Ovary (tissue), 3 donors: Measurements from ENCODE around the gene ARHGEF26.

ENCODE experiments used
- EP300 ChIP-seq: sonication (generic); formaldehyde crosslinking; IDR thresholded peaks from one replicate; pipeline ENCODE4 v1.6.1; 2017; ENCODE audit warnings: antibody characterized with exemption
- POLR2A ChIP-seq: fragments of 450-650 bp; IDR thresholded peaks from one replicate; pipeline ENCODE4 v1.6.1; 2017; ENCODE audit warnings: antibody characterized with exemption, mild to moderate bottlenecking, moderate library complexity
- TF ChIP-seq, protein P1 (sequence below), 3 donors: fragments of 450-650 bp in 2 of 3; fragments of 200-600 bp in 1 of 3; IDR thresholded peaks; one replicate each; pipeline versions ENCODE4 v1.5.1 to v1.8.0; 2016 to 2022; ENCODE audit warnings: antibody characterized with exemption in 3 of 3, mild to moderate bottlenecking in 1 of 3
- donor health status: DM: no; HTN: no; CAD: no.

DNA sequence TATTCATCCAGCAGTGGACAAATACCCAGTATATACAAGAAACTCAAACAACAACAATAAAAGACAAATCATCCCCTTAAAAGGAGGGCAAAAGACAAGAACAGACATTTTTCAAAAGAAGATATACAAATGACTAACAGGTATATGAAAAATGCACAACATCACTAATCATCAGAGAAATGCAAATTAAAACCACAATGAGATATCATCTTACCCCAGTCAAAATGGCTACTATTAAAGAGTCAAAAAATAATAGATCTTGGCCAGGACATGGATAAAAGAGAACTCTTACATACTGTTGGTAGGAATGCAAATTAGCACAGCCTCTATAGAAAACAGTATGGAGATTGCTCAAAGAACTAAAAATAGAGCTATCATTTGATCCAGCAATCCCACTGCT is 186.2 kb downstream of the ARHGEF26 start:
- TF ChIP-seq, protein P1, sequence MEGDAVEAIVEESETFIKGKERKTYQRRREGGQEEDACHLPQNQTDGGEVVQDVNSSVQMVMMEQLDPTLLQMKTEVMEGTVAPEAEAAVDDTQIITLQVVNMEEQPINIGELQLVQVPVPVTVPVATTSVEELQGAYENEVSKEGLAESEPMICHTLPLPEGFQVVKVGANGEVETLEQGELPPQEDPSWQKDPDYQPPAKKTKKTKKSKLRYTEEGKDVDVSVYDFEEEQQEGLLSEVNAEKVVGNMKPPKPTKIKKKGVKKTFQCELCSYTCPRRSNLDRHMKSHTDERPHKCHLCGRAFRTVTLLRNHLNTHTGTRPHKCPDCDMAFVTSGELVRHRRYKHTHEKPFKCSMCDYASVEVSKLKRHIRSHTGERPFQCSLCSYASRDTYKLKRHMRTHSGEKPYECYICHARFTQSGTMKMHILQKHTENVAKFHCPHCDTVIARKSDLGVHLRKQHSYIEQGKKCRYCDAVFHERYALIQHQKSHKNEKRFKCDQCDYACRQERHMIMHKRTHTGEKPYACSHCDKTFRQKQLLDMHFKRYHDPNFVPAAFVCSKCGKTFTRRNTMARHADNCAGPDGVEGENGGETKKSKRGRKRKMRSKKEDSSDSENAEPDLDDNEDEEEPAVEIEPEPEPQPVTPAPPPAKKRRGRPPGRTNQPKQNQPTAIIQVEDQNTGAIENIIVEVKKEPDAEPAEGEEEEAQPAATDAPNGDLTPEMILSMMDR (IDR thresholded peaks at IDR 0.05): no peak
- no peak for TF ChIP-seq POLR2A
- TF ChIP-seq EP300: no peak
